Gastroesophageal sphincter (tissue), 4 donors: ENCODE measurements around the gene NDRG2. TPM values are rescaled to one million over a fixed set of nuclear protein-coding genes. Genes with fewer than 3 reads are reported as not detected.

Source experiments
- ATAC-seq: fragments of 150-250 bp; one replicate; pipeline ENCODE4 v1.9.1; 2016; ENCODE audit warnings: mild to moderate bottlenecking, moderate library complexity
- H3K27ac ChIP-seq, 4 donors: fragments of 200-600 bp; sonication (generic) in 3 of 4; 1 replicate in 3 of 4; 2 replicates in 1 of 4; pipeline ENCODE4 v1.5.1; 2016 to 2019
- H3K27me3 ChIP-seq: fragments of 200-600 bp; sonication (generic); one replicate; pipeline ENCODE4 v1.5.1; 2019
- H3K36me3 ChIP-seq, 2 donors: fragments of 200-600 bp; sonication (generic); one replicate each; pipeline ENCODE4 v1.5.1; 2019; ENCODE audit warnings: control low read depth in 1 of 2
- H3K4me1 ChIP-seq, 3 donors: fragments of 200-600 bp; sonication (generic); 1 replicate in 2 of 3; 2 replicates in 1 of 3; pipeline ENCODE4 v1.5.1; 2016 to 2019; ENCODE audit warnings: control low read depth in 2 of 3
- H3K4me3 ChIP-seq, 2 donors: fragments of 200-600 bp; sonication (generic); one replicate each; pipeline ENCODE4 v1.5.1; 2019; ENCODE audit warnings: mild to moderate bottlenecking in 1 of 2, moderate library complexity in 1 of 2
- H3K9me3 ChIP-seq, 3 donors: fragments of 200-600 bp; sonication (generic); one replicate each; pipeline ENCODE4 v1.5.1; 2017 to 2019; ENCODE audit warnings: control low read depth in 2 of 3
- EP300 ChIP-seq: sonication (generic); formaldehyde crosslinking; IDR thresholded peaks from one replicate; pipeline ENCODE4 v1.6.1; 2017; ENCODE audit warnings: antibody characterized with exemption, mild to moderate bottlenecking
- POLR2A ChIP-seq, 2 donors: fragments of 450-650 bp; IDR thresholded peaks; one replicate each; pipeline ENCODE4 v1.6.1; 2017; ENCODE audit warnings: antibody characterized with exemption in 2 of 2, mild to moderate bottlenecking in 2 of 2, moderate library complexity in 1 of 2
- POLR2AphosphoS5 ChIP-seq: sonication (generic); formaldehyde crosslinking; IDR thresholded peaks from one replicate; pipeline ENCODE4 v1.6.1; 2017; ENCODE audit warnings: antibody characterized with exemption
- WGBS, 2 donors: methylation state at CpG; one replicate each; pipeline ENCODE4 v1.1.5; 2018; ENCODE audit warnings: low coverage in 1 of 2; 5-methylcytosine and 5-hydroxymethylcytosine counted together
- total RNA-seq, 4 donors: library from RNA; depleted of rRNA; stranded (reverse); fragments of >200 nt; gene quantifications; one replicate each; pipeline ENCODE4 v1.1.0, GENCODE V29; 2016
- TF ChIP-seq, protein P1 (sequence below), 4 experiments: fragments of 200-600 bp in 2 of 4; fragments of 450-650 bp in 2 of 4; sonication (generic) in 1 of 4; IDR thresholded peaks; one replicate each; pipeline ENCODE4 v1.5.1; 2017 to 2019; ENCODE audit warnings: antibody characterized with exemption in 4 of 4, mild to moderate bottlenecking in 2 of 4, moderate library complexity in 2 of 4

The NDRG2 gene
- total RNA-seq, 4 donors from 2014 or later = 155 to 259 (median 187) TPM

- no peak for TF ChIP-seq POLR2AphosphoS5
- no peak within 1 kb of the TSS for H3K27ac ChIP-seq
These were observed 9.8 kb upstream of the NDRG2 start, which contains the start of gene RNASE13 for GRCh38 chr14:21034707-21035106. Gene RNASE13 (minus strand): TSS chr14:21034807. CDS start chr14:21034288, 519 bp downstream.

DNA sequence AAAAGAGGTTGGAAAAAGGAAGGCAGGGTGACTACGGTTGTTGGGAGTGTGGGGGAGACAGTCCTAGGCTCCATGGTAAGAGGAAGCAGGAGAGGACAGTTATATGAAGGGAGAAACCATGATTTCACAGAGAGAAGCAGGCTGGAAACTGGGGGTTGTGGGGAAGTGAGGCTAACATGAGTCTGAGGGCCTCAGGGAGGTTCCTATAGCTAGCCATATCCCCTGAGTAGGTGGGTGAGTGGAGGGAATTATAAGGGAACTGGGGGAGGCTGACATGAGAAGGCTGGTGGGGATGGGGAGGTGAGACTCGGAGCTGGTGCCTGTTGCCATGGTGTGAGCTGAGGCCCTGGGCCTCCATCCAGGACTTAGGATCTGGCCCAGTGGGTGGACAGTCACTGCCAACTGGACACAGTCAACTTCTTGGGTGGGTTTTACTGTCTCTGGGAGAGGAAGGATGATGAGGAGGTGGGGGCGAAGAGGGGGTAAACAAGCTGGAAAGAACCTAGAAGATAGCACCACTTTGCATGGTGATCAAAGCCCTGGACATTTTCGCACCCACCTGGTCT lies 8.4 kb upstream of the NDRG2 start:
- Histone ChIP-seq H3K27ac (no peak overlapping the region), H3K4me3 (no peak overlapping the region), H3K27me3 (no peaks in the 10 kb centered on the region), H3K36me3 (no peaks in the 10 kb centered on the region), H3K9me3 (no peaks in the 10 kb centered on the region), H3K4me1 (peaks cover 0 to 4% (median 1%) of the 10 kb centered on the region in 3 donors)
- 72 to 100% methylated on average over 3 of the region's 4 CpGs for WGBS, 2 donors
- TF ChIP-seq EP300 (no peak), POLR2A (IDR thresholded peaks at IDR 0.05) (no peak), POLR2AphosphoS5 (no peak)
- TF ChIP-seq, protein P1, sequence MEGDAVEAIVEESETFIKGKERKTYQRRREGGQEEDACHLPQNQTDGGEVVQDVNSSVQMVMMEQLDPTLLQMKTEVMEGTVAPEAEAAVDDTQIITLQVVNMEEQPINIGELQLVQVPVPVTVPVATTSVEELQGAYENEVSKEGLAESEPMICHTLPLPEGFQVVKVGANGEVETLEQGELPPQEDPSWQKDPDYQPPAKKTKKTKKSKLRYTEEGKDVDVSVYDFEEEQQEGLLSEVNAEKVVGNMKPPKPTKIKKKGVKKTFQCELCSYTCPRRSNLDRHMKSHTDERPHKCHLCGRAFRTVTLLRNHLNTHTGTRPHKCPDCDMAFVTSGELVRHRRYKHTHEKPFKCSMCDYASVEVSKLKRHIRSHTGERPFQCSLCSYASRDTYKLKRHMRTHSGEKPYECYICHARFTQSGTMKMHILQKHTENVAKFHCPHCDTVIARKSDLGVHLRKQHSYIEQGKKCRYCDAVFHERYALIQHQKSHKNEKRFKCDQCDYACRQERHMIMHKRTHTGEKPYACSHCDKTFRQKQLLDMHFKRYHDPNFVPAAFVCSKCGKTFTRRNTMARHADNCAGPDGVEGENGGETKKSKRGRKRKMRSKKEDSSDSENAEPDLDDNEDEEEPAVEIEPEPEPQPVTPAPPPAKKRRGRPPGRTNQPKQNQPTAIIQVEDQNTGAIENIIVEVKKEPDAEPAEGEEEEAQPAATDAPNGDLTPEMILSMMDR (IDR thresholded peaks at IDR 0.05) = no peak
- no peak for ATAC-seq

More at GRCh38 chr14:21034707-21035106, 9.8 kb upstream of the NDRG2 start, which contains the start of gene RNASE13:
- Histone ChIP-seq H3K9me3 (no peaks in the 10 kb centered on the region), H3K4me3 (no peak within 1 kb of the TSS), H3K4me1 (peaks cover 11 to 19% (median 14%) of the 10 kb centered on the region in 3 donors), H3K27me3 (no peaks in the 10 kb centered on the region), H3K36me3 (no peaks in the 10 kb centered on the region)
- ATAC-seq = no peak
- 79 to 87% methylated on average over 2 to 3 of the region's 5 CpGs for WGBS, 2 donors

DNA sequence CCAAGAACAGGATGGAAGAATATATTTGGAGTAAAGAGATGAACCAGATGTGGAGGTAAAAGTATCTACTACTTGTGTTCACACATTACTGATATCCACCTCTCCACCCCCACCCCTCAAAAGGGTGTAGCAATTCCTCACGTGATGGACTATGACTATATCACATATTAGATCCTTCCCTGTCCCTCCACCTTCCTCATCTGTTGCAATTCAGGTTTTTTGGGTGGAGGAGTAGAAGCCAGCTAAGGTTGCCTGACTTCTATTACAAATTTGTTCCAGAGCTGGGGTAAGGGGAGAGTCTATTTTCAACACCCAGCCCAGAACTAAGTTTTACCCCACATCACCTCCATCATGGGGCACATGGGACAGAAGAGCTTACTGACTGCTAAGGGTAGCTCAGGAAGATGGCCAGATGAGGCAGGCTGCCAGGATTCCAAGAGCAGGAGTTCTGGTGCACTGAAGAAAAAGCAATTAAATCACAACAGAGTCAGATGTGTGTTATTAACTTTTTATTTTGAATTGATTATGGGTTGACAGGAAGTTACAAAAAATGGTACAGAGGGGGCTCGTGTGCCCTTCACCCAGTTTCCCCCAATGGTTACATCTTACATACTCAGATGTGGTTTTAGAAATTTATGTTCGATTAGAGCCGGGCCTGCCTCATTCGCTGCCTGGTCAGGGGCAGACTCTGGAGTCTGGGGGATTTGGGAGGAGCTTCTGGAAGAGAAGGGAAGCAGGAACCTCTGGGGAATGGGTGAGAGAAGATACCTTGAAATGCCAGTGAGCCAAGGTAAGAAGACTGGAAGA lies 7.7 kb upstream of the NDRG2 start:
- H3K9me3 ChIP-seq = no peaks in the 10 kb centered on the region
- no peak for ATAC-seq
- H3K27me3 ChIP-seq = no peaks in the 10 kb centered on the region
- no peak overlapping the region for H3K27ac ChIP-seq
- 50 to 90% methylated on average over 1 to 5 of the region's 5 CpGs for WGBS, 2 donors
- TF ChIP-seq EP300 = no peak
- no peak for TF ChIP-seq POLR2A (IDR thresholded peaks at IDR 0.05)
- TF ChIP-seq POLR2AphosphoS5 = no peak
- TF ChIP-seq, protein P1 (IDR thresholded peaks at IDR 0.05) = no peak
- H3K4me3 ChIP-seq = no peak overlapping the region
- H3K4me1 ChIP-seq = no peaks in the 10 kb centered on the region
- H3K36me3 ChIP-seq = no peaks in the 10 kb centered on the region

DNA sequence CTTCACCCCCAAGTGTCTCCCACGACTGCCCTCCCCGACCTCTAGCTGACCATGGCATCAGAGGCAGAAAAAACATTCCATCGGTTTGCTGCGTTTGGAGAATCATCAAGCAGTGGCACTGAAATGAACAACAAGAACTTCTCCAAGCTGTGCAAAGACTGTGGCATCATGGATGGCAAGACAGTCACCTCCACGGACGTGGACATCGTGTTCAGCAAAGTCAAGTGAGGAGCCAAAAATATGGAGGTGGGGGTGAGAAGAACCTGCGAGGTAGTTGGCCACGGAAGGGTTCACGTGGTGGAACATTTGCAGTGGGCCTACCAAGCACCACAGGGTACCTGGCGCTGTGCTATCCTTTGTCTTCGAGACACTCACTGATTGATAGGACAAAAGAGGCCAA lies 5.7 kb upstream of the NDRG2 start:
- Histone ChIP-seq H3K9me3 (no peaks in the 10 kb centered on the region), H3K4me3 (no peak overlapping the region), H3K27me3 (no peaks in the 10 kb centered on the region), H3K27ac (no peak overlapping the region), H3K4me1 (peaks cover 0 to 17% (median 5%) of the 10 kb centered on the region in 3 donors), H3K36me3 (no peaks in the 10 kb centered on the region)
- WGBS, 2 donors = 76 to 88% methylated on average over 5 to 7 of the region's 12 CpGs
- no peak for ATAC-seq
- TF ChIP-seq POLR2AphosphoS5 = no peak
- TF ChIP-seq, protein P1 (IDR thresholded peaks at IDR 0.05) = no peak
- no peak for TF ChIP-seq EP300
- no peak for TF ChIP-seq POLR2A (IDR thresholded peaks at IDR 0.05)

GRCh38 chr14:21029917-21030316 lies 5.1 kb upstream of the NDRG2 start, which contains the start of gene TPPP2:
Gene TPPP2 (plus strand): TSS chr14:21030217. CDS start chr14:21030582, 365 bp downstream.
- no peak for TF ChIP-seq POLR2A (IDR thresholded peaks at IDR 0.05)
- no peak for TF ChIP-seq EP300
- TF ChIP-seq POLR2AphosphoS5 = no peak
- TF ChIP-seq, protein P1 (IDR thresholded peaks at IDR 0.05) = no peak
- Histone ChIP-seq H3K36me3 (no peaks in the 10 kb centered on the region), H3K4me1 (peaks cover 0 to 22% (median 5%) of the 10 kb centered on the region in 3 donors), H3K9me3 (no peaks in the 10 kb centered on the region), H3K4me3 (no peak within 1 kb of the TSS), H3K27me3 (no peaks in the 10 kb centered on the region), H3K27ac (no peak within 1 kb of the TSS)
- ATAC-seq = no peak
- WGBS, 2 donors = 81 to 100% methylated on average over 1 to 5 of the region's 5 CpGs
